Skin of body (tissue), 2 donors: ENCODE data around the gene EPHB2. TPM values are rescaled to one million over a fixed set of nuclear protein-coding genes. Genes with fewer than 3 reads are reported as not detected.

ENCODE experiments used
- DNase-seq: peaks from one replicate; lab custom pipeline; 2025; lab: John Stamatoyannopoulos, UW
- total RNA-seq: library from RNA; depleted of rRNA; stranded (reverse); fragments of >200 nt; gene quantifications from one replicate; pipeline ENCODE4 v1.2.3, GENCODE V29; 2014

The EPHB2 gene
- total RNA-seq, 1 donor from 2014 or later = 13.6 TPM

GRCh38 chr1:22749919-22750684 is 39.5 kb downstream of the EPHB2 start:
- no peak for DNase-seq

GRCh38 chr1:22750685-22751051 is 40.0 kb downstream of the EPHB2 start:
- DNase-seq = no peak

GRCh38 chr1:22751124-22751531 is 40.5 kb downstream of the EPHB2 start:
- DNase-seq = no peak

GRCh38 chr1:22752339-22752738 is 41.7 kb downstream of the EPHB2 start:
- DNase-seq = no peak

- peak; percentile 55 for DNase-seq
Measured at GRCh38 chr1:22753481-22753971, 42.9 kb downstream of the EPHB2 start.

GRCh38 chr1:22754106-22754768 is 43.6 kb downstream of the EPHB2 start:
- no peak for DNase-seq

GRCh38 chr1:22754824-22755223 is 44.2 kb downstream of the EPHB2 start:
- DNase-seq = no peak

- no peak for DNase-seq
Measured at GRCh38 chr1:22755641-22756040, 45.0 kb downstream of the EPHB2 start.

GRCh38 chr1:22756125-22756735 is 45.6 kb downstream of the EPHB2 start:
- DNase-seq = no peak

- DNase-seq = no peak
Measured at GRCh38 chr1:22760455-22760854, 49.8 kb downstream of the EPHB2 start.

GRCh38 chr1:22761101-22761500 is 50.5 kb downstream of the EPHB2 start:
- DNase-seq = no peak

- no peak for DNase-seq
Measured at GRCh38 chr1:22761821-22762220, 51.2 kb downstream of the EPHB2 start.

GRCh38 chr1:22763487-22764200 is 53.0 kb downstream of the EPHB2 start:
- DNase-seq = no peak

GRCh38 chr1:22767852-22768251 is 57.2 kb downstream of the EPHB2 start:
- DNase-seq = no peak

- no peak for DNase-seq
Measured at GRCh38 chr1:22769932-22770331, 59.3 kb downstream of the EPHB2 start.

- no peak for DNase-seq
Measured at GRCh38 chr1:22772014-22772413, 61.4 kb downstream of the EPHB2 start.

- peak; percentile 44 for DNase-seq
Measured at GRCh38 chr1:22773981-22774832, 63.6 kb downstream of the EPHB2 start.

- DNase-seq = no peak
Measured at GRCh38 chr1:22774833-22775182, 64.2 kb downstream of the EPHB2 start.

GRCh38 chr1:22775478-22775877 is 64.8 kb downstream of the EPHB2 start:
- DNase-seq = no peak

- DNase-seq = no peak
Measured at GRCh38 chr1:22776035-22776613, 65.5 kb downstream of the EPHB2 start.
